Activated T-cell treated with anti-CD3 and anti-CD28 coated beads, Interleukin-2, amount 50 U/mL, for 4 hours (primary cell): ENCODE results near the gene ABHD6. TPM values are rescaled to one million over a fixed set of nuclear protein-coding genes. Genes with fewer than 3 reads are reported as not detected.

Experiments
- ATAC-seq, 2 donors: fragments of 200-7000 bp; cut with Tn5 transposase; one replicate each; pipeline ENCODE4 v1.10.0; 2021
- DNase-seq: peaks from one replicate; pipeline ENCODE4 v3.0.0-alpha.2; 2020
- H3K27me3 Mint-ChIP-seq: one replicate; pipeline ENCODE4 v1.8.0; 2021; ENCODE audit warnings: low read depth, mixed read lengths
- H3K36me3 Mint-ChIP-seq: one replicate; pipeline ENCODE4 v1.8.0; 2022; ENCODE audit warnings: mixed read lengths; ENCODE audit not compliant: insufficient read depth
- H3K4me1 Mint-ChIP-seq: one replicate; pipeline ENCODE4 v1.8.0; 2021; ENCODE audit warnings: low read depth, mixed read lengths
- H3K4me3 Mint-ChIP-seq: one replicate; pipeline ENCODE4 v1.8.0; 2021; ENCODE audit warnings: mild to moderate bottlenecking, moderate library complexity, mixed read lengths
- H3K9me3 Mint-ChIP-seq: one replicate; pipeline ENCODE4 v1.8.0; 2021; ENCODE audit warnings: mixed read lengths
- total RNA-seq, 3 donors: library from RNA; stranded (reverse); gene quantifications; one replicate each; pipeline ENCODE4 v1.2.1, GENCODE V29; 2021

ABHD6 gene
- total RNA-seq, 3 donors from 2014 or later = 4.0 to 7.9 (median 6.7) TPM

- Mint-ChIP-seq H3K4me1 (no peaks in the 10 kb centered on the region), H3K4me3 (no peak overlapping the region), H3K36me3 (peaks cover 4% of the 10 kb centered on the region), H3K9me3 (no peaks in the 10 kb centered on the region), H3K27me3 (peaks cover under 1% of the 10 kb centered on the region)
- no peak for ATAC-seq
- no peak for DNase-seq
Observed at GRCh38 chr3:58292866-58293265, 55.3 kb downstream of the ABHD6 start.

- Mint-ChIP-seq H3K27me3 (peaks cover 7% of the 10 kb centered on the region), H3K4me3 (no peak overlapping the region), H3K36me3 (peaks cover 4% of the 10 kb centered on the region), H3K9me3 (no peaks in the 10 kb centered on the region), H3K4me1 (no peaks in the 10 kb centered on the region)
- ATAC-seq = no peak
- DNase-seq = no peak
Observed at GRCh38 chr3:58293516-58293915, 55.9 kb downstream of the ABHD6 start.

- no peak for ATAC-seq
- Mint-ChIP-seq H3K9me3 (peaks cover under 1% of the 10 kb centered on the region), H3K4me3 (no peak overlapping the region), H3K4me1 (no peaks in the 10 kb centered on the region), H3K27me3 (peaks cover 19% of the 10 kb centered on the region), H3K36me3 (peaks cover 4% of the 10 kb centered on the region)
- no peak for DNase-seq
Observed at GRCh38 chr3:58296269-58296668, 58.7 kb downstream of the ABHD6 start.

GRCh38 chr3:58296843-58297242, 59.3 kb downstream of the ABHD6 start:
- ATAC-seq (no peak), DNase-seq (no peak)
- peaks cover 4% of the 10 kb centered on the region for H3K9me3 Mint-ChIP-seq
- H3K4me1 Mint-ChIP-seq = no peaks in the 10 kb centered on the region
- H3K27me3 Mint-ChIP-seq = peaks cover 21% of the 10 kb centered on the region
- H3K36me3 Mint-ChIP-seq = peaks cover 4% of the 10 kb centered on the region
- no peak overlapping the region for H3K4me3 Mint-ChIP-seq

- no peaks in the 10 kb centered on the region for H3K4me1 Mint-ChIP-seq
- H3K36me3 Mint-ChIP-seq = peaks cover 4% of the 10 kb centered on the region
- H3K4me3 Mint-ChIP-seq = no peak overlapping the region
- no peak for ATAC-seq
- peaks cover 30% of the 10 kb centered on the region for H3K27me3 Mint-ChIP-seq
- no peak for DNase-seq
- H3K9me3 Mint-ChIP-seq = peaks cover 4% of the 10 kb centered on the region
Observed at GRCh38 chr3:58298190-58298589, 60.6 kb downstream of the ABHD6 start.

GRCh38 chr3:58299075-58299474, 61.5 kb downstream of the ABHD6 start:
- Mint-ChIP-seq H3K4me1 (no peaks in the 10 kb centered on the region), H3K27me3 (peaks cover 30% of the 10 kb centered on the region), H3K4me3 (no peak overlapping the region), H3K9me3 (peaks cover 4% of the 10 kb centered on the region), H3K36me3 (peaks cover 2% of the 10 kb centered on the region)
- ATAC-seq (no peak), DNase-seq (no peak)

- no peak for DNase-seq
- peaks cover 30% of the 10 kb centered on the region for H3K27me3 Mint-ChIP-seq
- H3K4me1 Mint-ChIP-seq = no peaks in the 10 kb centered on the region
Observed at GRCh38 chr3:58299839-58300516, 62.4 kb downstream of the ABHD6 start.

GRCh38 chr3:58305882-58306711, 68.5 kb downstream of the ABHD6 start, which contains the start of the genes HTD2 and RPP14:
HTD2 (plus strand) TSS chr3:58306520; CDS start chr3:58317614, 11,094 bp downstream.
RPP14 (plus strand) TSS chr3:58306245; CDS start chr3:58310330, 4,085 bp downstream.
- Mint-ChIP-seq H3K4me3 (peak within 1 kb of the TSS; percentile 98), H3K4me1 (peaks cover 33% of the 10 kb centered on the region), H3K36me3 (peaks cover 10% of the 10 kb centered on the region), H3K27me3 (peaks cover 13% of the 10 kb centered on the region), H3K9me3 (peaks cover 4% of the 10 kb centered on the region)
- ATAC-seq = peak; percentile 92 to 93
- DNase-seq = peak; percentile 99

More at GRCh38 chr3:58299839-58300516, 62.4 kb downstream of the ABHD6 start:
- Mint-ChIP-seq H3K36me3 (peaks cover 2% of the 10 kb centered on the region), H3K9me3 (peaks cover 4% of the 10 kb centered on the region), H3K4me3 (no peak overlapping the region)
- no peak for ATAC-seq

- Mint-ChIP-seq H3K27me3 (peaks cover 3% of the 10 kb centered on the region), H3K36me3 (peaks cover 18% of the 10 kb centered on the region), H3K4me1 (peaks cover 35% of the 10 kb centered on the region), H3K9me3 (no peaks in the 10 kb centered on the region), H3K4me3 (peak overlapping the region; percentile 98)
- DNase-seq (no peak), ATAC-seq (no peak)
Observed at GRCh38 chr3:58307639-58308215, 70.1 kb downstream of the ABHD6 start.

GRCh38 chr3:58308728-58309127, 71.1 kb downstream of the ABHD6 start:
- DNase-seq (no peak), ATAC-seq (no peak)

GRCh38 chr3:58317811-58318210, 80.2 kb downstream of the ABHD6 start:
- DNase-seq (no peak), ATAC-seq (no peak)
- H3K4me3 Mint-ChIP-seq = no peak overlapping the region
- no peaks in the 10 kb centered on the region for H3K9me3 Mint-ChIP-seq
- H3K27me3 Mint-ChIP-seq = no peaks in the 10 kb centered on the region
- H3K4me1 Mint-ChIP-seq = peaks cover 8% of the 10 kb centered on the region
- peaks cover 28% of the 10 kb centered on the region for H3K36me3 Mint-ChIP-seq

More at GRCh38 chr3:58308728-58309127, 71.1 kb downstream of the ABHD6 start:
- peaks cover 37% of the 10 kb centered on the region for H3K4me1 Mint-ChIP-seq
- H3K27me3 Mint-ChIP-seq = no peaks in the 10 kb centered on the region
- H3K4me3 Mint-ChIP-seq = peak overlapping the region; percentile 98
- no peaks in the 10 kb centered on the region for H3K9me3 Mint-ChIP-seq
- H3K36me3 Mint-ChIP-seq = peaks cover 18% of the 10 kb centered on the region

GRCh38 chr3:58321791-58322190, 84.2 kb downstream of the ABHD6 start:
- H3K9me3 Mint-ChIP-seq = no peaks in the 10 kb centered on the region
- ATAC-seq (no peak), DNase-seq (no peak)
- H3K4me1 Mint-ChIP-seq = peaks cover 31% of the 10 kb centered on the region
- H3K36me3 Mint-ChIP-seq = peaks cover 14% of the 10 kb centered on the region
- no peak overlapping the region for H3K4me3 Mint-ChIP-seq
- no peaks in the 10 kb centered on the region for H3K27me3 Mint-ChIP-seq

- Mint-ChIP-seq H3K27me3 (no peaks in the 10 kb centered on the region), H3K36me3 (peaks cover 7% of the 10 kb centered on the region)
- ATAC-seq = no peak
Observed at GRCh38 chr3:58322793-58323192, 85.2 kb downstream of the ABHD6 start.

More at GRCh38 chr3:58322793-58323192, 85.2 kb downstream of the ABHD6 start:
- no peak for DNase-seq
- H3K4me3 Mint-ChIP-seq = no peak overlapping the region
- no peaks in the 10 kb centered on the region for H3K9me3 Mint-ChIP-seq
- H3K4me1 Mint-ChIP-seq = peaks cover 31% of the 10 kb centered on the region
